Progenitor cell of endocrine pancreas (in vitro differentiated cells): ENCODE results near the gene RRP7A. TPM values are rescaled to one million over a fixed set of nuclear protein-coding genes. Genes with fewer than 3 reads are reported as not detected.

Source experiments
- DNase-seq: peaks from one replicate; pipeline ENCODE4 v3.0.0; 2021; ENCODE audit warnings: low spot score; ENCODE audit not compliant: unreplicated experiment
- H3K27ac Mint-ChIP-seq: 2 replicates; pipeline ENCODE4 v1.8.0; 2021; ENCODE audit warnings: mild to moderate bottlenecking, moderate library complexity, mixed read lengths
- H3K27me3 Mint-ChIP-seq: 2 replicates; pipeline ENCODE4 v1.8.0; 2021; ENCODE audit warnings: mixed read lengths
- H3K36me3 Mint-ChIP-seq: 2 replicates; pipeline ENCODE4 v1.8.0; 2022; ENCODE audit warnings: mixed read lengths; ENCODE audit not compliant: insufficient read depth
- H3K4me1 Mint-ChIP-seq: 2 replicates; pipeline ENCODE4 v1.8.0; 2021; ENCODE audit warnings: low read depth, mixed read lengths
- H3K4me3 Mint-ChIP-seq: 2 replicates; pipeline ENCODE4 v1.8.0; 2021; ENCODE audit warnings: low read depth, mild to moderate bottlenecking, moderate library complexity, mixed read lengths
- H3K9me3 Mint-ChIP-seq: 2 replicates; pipeline ENCODE4 v1.8.0; 2021; ENCODE audit warnings: low read depth, mixed read lengths
- CTCF ChIP-seq: fragments of 200-600 bp; sonication (generic); IDR thresholded peaks from one replicate; pipeline ENCODE4 v1.5.0; 2021; ENCODE audit warnings: antibody characterized with exemption, mild to moderate bottlenecking; ENCODE audit not compliant: unreplicated experiment
- total RNA-seq: library from RNA; stranded (reverse); gene quantifications from 2 replicates; pipeline ENCODE4 v1.2.1, GENCODE V29; 2021

The RRP7A gene
- total RNA-seq, 1 donor from 2014 or later: 59.1 TPM

DNA sequence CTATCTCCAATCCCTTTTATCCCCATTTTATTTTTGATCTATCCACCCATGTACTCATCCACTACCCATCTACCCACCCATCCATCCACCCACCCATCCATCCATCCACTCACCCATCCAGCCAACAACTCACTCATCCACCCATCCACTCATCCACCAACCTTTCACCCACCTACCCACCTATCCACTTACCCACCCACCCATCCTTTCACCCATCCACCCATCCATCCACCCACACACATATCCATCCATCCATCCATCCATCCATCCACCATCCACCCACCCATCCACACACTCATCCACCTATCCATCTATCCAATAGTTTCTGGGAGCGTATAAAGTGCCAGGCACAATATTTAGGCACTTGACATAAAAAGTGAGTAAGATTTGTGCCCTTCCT, 48.2 kb downstream of the RRP7A start:
- Mint-ChIP-seq H3K4me3 (no peak overlapping the region), H3K36me3 (no peaks in the 10 kb centered on the region), H3K27ac (no peak overlapping the region), H3K9me3 (no peaks in the 10 kb centered on the region), H3K4me1 (no peaks in the 10 kb centered on the region), H3K27me3 (peaks cover 24% of the 10 kb centered on the region)
- no peak for DNase-seq
- TF ChIP-seq CTCF: no peak

- TF ChIP-seq CTCF: no peak
- Mint-ChIP-seq H3K27ac (no peak overlapping the region), H3K9me3 (no peaks in the 10 kb centered on the region), H3K36me3 (no peaks in the 10 kb centered on the region), H3K4me1 (no peaks in the 10 kb centered on the region), H3K27me3 (peaks cover 24% of the 10 kb centered on the region), H3K4me3 (no peak overlapping the region)
- no peak for DNase-seq
These were observed 49.1 kb downstream of the RRP7A start for GRCh38 chr22:42470366-42471082.

- Mint-ChIP-seq H3K4me1 (no peaks in the 10 kb centered on the region), H3K36me3 (no peaks in the 10 kb centered on the region), H3K27me3 (peaks cover 20% of the 10 kb centered on the region), H3K27ac (no peak overlapping the region), H3K4me3 (no peak overlapping the region), H3K9me3 (no peaks in the 10 kb centered on the region)
- no peak for TF ChIP-seq CTCF
- no peak for DNase-seq
These were observed 50.8 kb downstream of the RRP7A start for GRCh38 chr22:42468841-42469240.

GRCh38 chr22:42462016-42462415, 57.6 kb downstream of the RRP7A start:
- Mint-ChIP-seq H3K36me3 (no peaks in the 10 kb centered on the region), H3K4me3 (no peak overlapping the region), H3K27ac (peak overlapping the region; percentile 36), H3K27me3 (peaks cover 17% of the 10 kb centered on the region), H3K9me3 (no peaks in the 10 kb centered on the region), H3K4me1 (peaks cover 28% of the 10 kb centered on the region)
- DNase-seq: no peak
- no peak for TF ChIP-seq CTCF

DNA sequence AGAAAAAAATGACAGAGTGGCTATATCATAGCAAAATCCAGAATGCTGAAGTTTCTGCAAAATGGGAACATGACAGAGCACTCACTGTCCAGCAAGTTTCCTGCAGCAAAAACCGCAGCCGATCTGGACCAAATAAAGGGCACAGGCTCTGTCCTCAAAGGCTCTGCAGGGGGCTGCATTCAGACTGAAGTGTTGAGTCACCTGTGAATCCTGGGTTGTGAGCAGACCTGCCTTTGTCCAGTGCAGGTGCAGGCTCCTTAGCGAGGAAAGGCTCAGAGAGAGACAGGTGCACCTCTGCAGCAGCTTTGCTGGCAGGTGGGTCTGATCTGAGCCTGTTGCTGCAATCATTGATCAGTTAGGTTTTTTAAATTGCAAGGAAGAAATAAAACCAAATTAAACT, 58.1 kb downstream of the RRP7A start:
- DNase-seq: no peak
- H3K4me1 Mint-ChIP-seq: peaks cover 28% of the 10 kb centered on the region
- H3K36me3 Mint-ChIP-seq: no peaks in the 10 kb centered on the region
- H3K27ac Mint-ChIP-seq: no peak overlapping the region
- no peaks in the 10 kb centered on the region for H3K9me3 Mint-ChIP-seq
- TF ChIP-seq CTCF: no peak
- peaks cover 17% of the 10 kb centered on the region for H3K27me3 Mint-ChIP-seq
- no peak overlapping the region for H3K4me3 Mint-ChIP-seq

Other genes starting within 250 kb of the RRP7A start
- gene TCF20, start 249.1 kb downstream of the RRP7A start, total RNA-seq: 66.1 and 68.5 TPM in 2 replicates
- 0.31 and 0.69 TPM in 2 replicates for gene NFAM1, start 87.4 kb downstream of the RRP7A start, total RNA-seq
- gene SERHL2, start 34.2 kb upstream of the RRP7A start, total RNA-seq: 0.69 and 1.0 TPM in 2 replicates
- 77.5 and 82.4 TPM in 2 replicates for gene POLDIP3, start 95.1 kb upstream of the RRP7A start, total RNA-seq
- gene ATP5MGL, start 120.8 kb upstream of the RRP7A start, total RNA-seq: 0.40 and 0.89 TPM in 2 replicates
- 77.3 and 85.9 TPM in 2 replicates for gene CYB5R3, start 129.6 kb upstream of the RRP7A start, total RNA-seq
- gene A4GALT, start 201.1 kb upstream of the RRP7A start, total RNA-seq: 0.47 and 1.1 TPM in 2 replicates